MM.1S (cell line): ENCODE data around the gene PLPPR3.
"Not testable (repeated sequence)": the region's sequence is repeated elsewhere in the genome, so short reads cannot be mapped to it uniquely, and the experiment has no call there.

Experiments
- DNase-seq: peaks from one replicate; pipeline ENCODE4 v3.0.0-alpha.2; 2015
- H2AFZ ChIP-seq: fragments of 300-600 bp; sonication (generic); 2 replicates; pipeline ENCODE4 v1.6.0; 2016; ENCODE audit warnings: antibody characterized with exemption, low read length
- H3F3A ChIP-seq: fragments of 300-600 bp; sonication (generic); 2 replicates; pipeline ENCODE4 v1.6.1; 2016; ENCODE audit warnings: mild to moderate bottlenecking, antibody characterized with exemption, low read length, moderate library complexity, mixed read lengths; ENCODE audit not compliant: insufficient read depth
- H3K27ac ChIP-seq: fragments of 300-600 bp; sonication (generic); 2 replicates; pipeline ENCODE4 v1.5.1; 2016; ENCODE audit warnings: mild to moderate bottlenecking, low read length
- H3K27me3 ChIP-seq: fragments of 300-600 bp; sonication (generic); replicated peaks from 2 replicates; pipeline ENCODE4 v1.6.0; 2016; ENCODE audit warnings: low read length; ENCODE audit not compliant: insufficient read depth
- H3K36me3 ChIP-seq: fragments of 300-600 bp; sonication (generic); replicated peaks from 2 replicates; pipeline ENCODE4 v1.6.1; 2016; ENCODE audit warnings: mild to moderate bottlenecking, low read length, mixed read lengths; ENCODE audit not compliant: insufficient read depth
- H3K4me1 ChIP-seq: fragments of 300-600 bp; sonication (generic); 2 replicates; pipeline ENCODE4 v1.6.1; 2016; ENCODE audit warnings: low read length, mixed read lengths
- H3K4me2 ChIP-seq: fragments of 300-600 bp; sonication (generic); 2 replicates; pipeline ENCODE4 v1.6.0; 2016; ENCODE audit warnings: low read depth, low read length
- H3K4me3 ChIP-seq: fragments of 300-600 bp; sonication (generic); 2 replicates; pipeline ENCODE4 v1.5.1; 2016; ENCODE audit warnings: low read length, mixed read lengths
- H3K79me2 ChIP-seq: fragments of 300-600 bp; sonication (generic); 2 replicates; pipeline ENCODE4 v1.6.1; 2016; ENCODE audit warnings: mixed run types, low read length, mixed read lengths
- H3K9ac ChIP-seq: fragments of 300-600 bp; sonication (generic); 2 replicates; pipeline ENCODE4 v1.6.1; 2016; ENCODE audit warnings: low read length, mixed read lengths
- H3K9me2 ChIP-seq: fragments of 300-600 bp; sonication (generic); replicated peaks from 2 replicates; pipeline ENCODE4 v1.6.1; 2016; ENCODE audit warnings: mild to moderate bottlenecking, low read length, mixed read lengths; ENCODE audit not compliant: insufficient read depth
- H3K9me3 ChIP-seq: fragments of 300-600 bp; sonication (generic); replicated peaks from 2 replicates; pipeline ENCODE4 v1.6.1; 2016; ENCODE audit warnings: mild to moderate bottlenecking, low read length, mixed read lengths; ENCODE audit not compliant: insufficient read depth
- H4K20me1 ChIP-seq: fragments of 300-600 bp; sonication (generic); 2 replicates; pipeline ENCODE4 v1.6.1; 2016; ENCODE audit warnings: mild to moderate bottlenecking, low read length, moderate library complexity, mixed read lengths; ENCODE audit not compliant: insufficient read depth
- EZH2 ChIP-seq: fragments of 300-600 bp; sonication (generic); optimal IDR thresholded peaks from 2 replicates; pipeline ENCODE3; 2017; ENCODE audit warnings: low read depth, mild to moderate bottlenecking, antibody characterized with exemption, low read length, mixed read lengths
- EZH2phosphoT487 ChIP-seq: fragments of 300-600 bp; sonication (generic); IDR thresholded peaks from 2 replicates; pipeline ENCODE4 v1.6.1; 2018; ENCODE audit warnings: antibody characterized with exemption, low read length
- TF ChIP-seq, protein P1 (sequence below): fragments of 300-600 bp; sonication (generic); IDR thresholded peaks from 2 replicates; pipeline ENCODE4 v1.5.1; 2016; ENCODE audit warnings: antibody characterized with exemption, low read length, mixed read lengths

Gene PLPPR3

DNA sequence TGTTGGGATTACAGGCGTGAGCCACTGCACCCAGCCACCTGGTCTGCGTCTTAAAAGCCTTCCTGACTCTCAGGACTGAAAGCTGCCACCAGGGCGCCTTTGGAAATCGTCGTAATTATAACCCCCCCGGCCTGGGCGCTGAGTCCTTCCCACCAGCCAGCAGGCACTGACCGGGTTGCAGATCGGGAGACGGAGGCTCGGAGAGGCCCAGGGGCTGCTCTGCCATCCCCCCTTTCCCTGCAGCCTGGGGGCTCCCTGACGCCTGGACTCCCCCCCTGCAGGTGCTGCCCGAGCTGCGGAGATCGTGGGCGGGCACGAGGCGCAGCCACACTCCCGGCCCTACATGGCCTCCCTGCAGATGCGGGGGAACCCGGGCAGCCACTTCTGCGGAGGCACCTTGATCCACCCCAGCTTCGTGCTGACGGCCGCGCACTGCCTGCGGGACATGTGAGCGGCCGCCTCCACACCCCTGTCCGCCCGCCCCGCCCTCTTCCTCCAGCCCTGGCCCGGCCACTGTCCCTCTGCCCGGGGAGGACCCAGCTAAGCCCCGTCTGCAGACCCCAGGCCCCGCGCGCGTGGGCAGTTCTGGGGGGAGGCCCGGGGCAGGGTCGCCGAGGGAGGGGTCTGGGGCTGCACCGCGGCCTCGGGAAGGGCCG is 21.6 kb upstream of the PLPPR3 start:
- H2AFZ ChIP-seq = no peak overlapping the region
- H3K27ac ChIP-seq = no peak overlapping the region
- no peaks in the 10 kb centered on the region for H3K36me3 ChIP-seq
- no peaks in the 10 kb centered on the region for H3K9me3 ChIP-seq
- no peak overlapping the region for H3K4me3 ChIP-seq
- TF ChIP-seq EZH2phosphoT487 (no peak), EZH2 (no peak)
- TF ChIP-seq, protein P1, sequence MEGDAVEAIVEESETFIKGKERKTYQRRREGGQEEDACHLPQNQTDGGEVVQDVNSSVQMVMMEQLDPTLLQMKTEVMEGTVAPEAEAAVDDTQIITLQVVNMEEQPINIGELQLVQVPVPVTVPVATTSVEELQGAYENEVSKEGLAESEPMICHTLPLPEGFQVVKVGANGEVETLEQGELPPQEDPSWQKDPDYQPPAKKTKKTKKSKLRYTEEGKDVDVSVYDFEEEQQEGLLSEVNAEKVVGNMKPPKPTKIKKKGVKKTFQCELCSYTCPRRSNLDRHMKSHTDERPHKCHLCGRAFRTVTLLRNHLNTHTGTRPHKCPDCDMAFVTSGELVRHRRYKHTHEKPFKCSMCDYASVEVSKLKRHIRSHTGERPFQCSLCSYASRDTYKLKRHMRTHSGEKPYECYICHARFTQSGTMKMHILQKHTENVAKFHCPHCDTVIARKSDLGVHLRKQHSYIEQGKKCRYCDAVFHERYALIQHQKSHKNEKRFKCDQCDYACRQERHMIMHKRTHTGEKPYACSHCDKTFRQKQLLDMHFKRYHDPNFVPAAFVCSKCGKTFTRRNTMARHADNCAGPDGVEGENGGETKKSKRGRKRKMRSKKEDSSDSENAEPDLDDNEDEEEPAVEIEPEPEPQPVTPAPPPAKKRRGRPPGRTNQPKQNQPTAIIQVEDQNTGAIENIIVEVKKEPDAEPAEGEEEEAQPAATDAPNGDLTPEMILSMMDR = no peak
- H3K9me2 ChIP-seq = no peaks in the 10 kb centered on the region
- H3K4me2 ChIP-seq = peak overlapping the region; percentile 31; the same call in 1 of the 2 replicates
- H3K27me3 ChIP-seq = peaks cover 79% of the 10 kb centered on the region
- DNase-seq = no peak
- peaks cover 9% of the 10 kb centered on the region for H3F3A ChIP-seq
- H3K9ac ChIP-seq = no peak overlapping the region
- H3K4me1 ChIP-seq = peaks cover 8% of the 10 kb centered on the region; the same call in 1 of the 2 replicates
- H4K20me1 ChIP-seq = no peaks in the 10 kb centered on the region
- H3K79me2 ChIP-seq = no peaks in the 10 kb centered on the region

DNA sequence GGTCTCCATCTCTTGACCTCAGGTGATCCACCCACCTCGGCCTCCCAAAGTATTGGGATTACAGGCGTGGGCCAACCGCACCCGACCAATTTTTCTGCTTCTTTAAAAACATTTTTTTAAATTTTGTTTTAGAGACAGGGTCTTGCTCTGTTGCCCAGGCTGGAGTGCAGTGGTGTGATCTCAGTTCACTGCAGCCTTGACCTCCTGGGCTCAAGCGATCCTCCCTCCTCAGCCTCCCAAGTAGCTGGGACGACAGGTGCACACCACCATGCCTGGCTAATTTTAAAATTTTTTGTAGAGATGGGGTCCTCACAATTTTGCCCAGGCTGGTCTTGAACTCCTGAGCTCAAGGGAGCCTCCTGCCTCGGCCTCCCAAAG is 21.0 kb upstream of the PLPPR3 start:
- not testable (repeated sequence) for H4K20me1 ChIP-seq, H3K36me3 ChIP-seq, H3K27ac ChIP-seq, H3K9me3 ChIP-seq, H3K9me2 ChIP-seq, DNase-seq, H3K79me2 ChIP-seq, H3K9ac ChIP-seq, H3K4me2 ChIP-seq, H3F3A ChIP-seq, H2AFZ ChIP-seq, H3K4me3 ChIP-seq, H3K4me1 ChIP-seq
- H3K27me3 ChIP-seq = peaks cover 78% of the 10 kb centered on the region

DNA sequence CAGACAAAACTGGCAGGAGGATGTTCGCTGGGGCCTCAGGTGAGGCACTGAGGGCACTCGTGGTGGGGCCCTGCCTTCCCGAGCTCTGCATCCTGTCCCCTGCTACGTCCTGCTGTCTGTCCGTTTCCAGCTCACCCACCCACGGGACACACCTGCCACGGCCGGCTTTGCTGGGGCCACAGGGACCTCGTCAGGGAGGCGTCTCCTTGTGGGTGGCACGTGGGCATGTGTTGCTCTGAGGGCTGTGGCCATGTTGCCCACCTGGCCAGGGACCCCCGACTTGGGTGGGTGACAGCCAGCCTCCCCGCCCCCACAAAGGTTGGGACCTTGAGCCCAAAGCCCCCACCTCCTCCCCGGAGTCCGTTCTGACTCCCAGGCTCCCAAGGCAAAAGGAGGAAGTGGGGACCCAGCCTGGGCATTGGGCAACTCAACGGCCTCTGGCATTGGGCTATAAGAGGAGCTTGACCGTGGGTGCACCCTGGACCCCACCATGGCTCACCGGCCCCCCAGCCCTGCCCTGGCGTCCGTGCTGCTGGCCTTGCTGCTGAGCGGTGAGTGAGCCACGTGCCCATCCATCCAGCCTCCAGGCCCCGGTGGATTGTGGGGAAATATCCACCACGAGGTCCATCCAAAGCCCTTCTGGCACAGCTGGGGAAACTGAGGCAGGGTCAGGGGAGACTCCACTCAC is 18.9 kb upstream of the PLPPR3 start, which contains the start of gene PRTN3:
Gene PRTN3 (plus strand): TSS at position 481 of the 688 bp plus-strand sequence. CDS start 10 bp downstream, at position 491.
- H3K27me3 ChIP-seq = peaks cover 76% of the 10 kb centered on the region
- H3K4me2 ChIP-seq = no peak within 1 kb of the TSS
- no peak within 1 kb of the TSS for H2AFZ ChIP-seq
- H3K79me2 ChIP-seq = no peaks in the 10 kb centered on the region
- H3K4me3 ChIP-seq = no peak within 1 kb of the TSS
- TF ChIP-seq, protein P1 = no peak
- no peaks in the 10 kb centered on the region for H3K9me3 ChIP-seq
- no peaks in the 10 kb centered on the region for H3K9me2 ChIP-seq
- H3K36me3 ChIP-seq = no peaks in the 10 kb centered on the region
- DNase-seq = no peak
- no peak within 1 kb of the TSS for H3K9ac ChIP-seq
- peaks cover 8% of the 10 kb centered on the region; the same call in 1 of the 2 replicates for H3K4me1 ChIP-seq
- H3F3A ChIP-seq = peaks cover 6% of the 10 kb centered on the region
- no peaks in the 10 kb centered on the region for H4K20me1 ChIP-seq
- no peak within 1 kb of the TSS for H3K27ac ChIP-seq

DNA sequence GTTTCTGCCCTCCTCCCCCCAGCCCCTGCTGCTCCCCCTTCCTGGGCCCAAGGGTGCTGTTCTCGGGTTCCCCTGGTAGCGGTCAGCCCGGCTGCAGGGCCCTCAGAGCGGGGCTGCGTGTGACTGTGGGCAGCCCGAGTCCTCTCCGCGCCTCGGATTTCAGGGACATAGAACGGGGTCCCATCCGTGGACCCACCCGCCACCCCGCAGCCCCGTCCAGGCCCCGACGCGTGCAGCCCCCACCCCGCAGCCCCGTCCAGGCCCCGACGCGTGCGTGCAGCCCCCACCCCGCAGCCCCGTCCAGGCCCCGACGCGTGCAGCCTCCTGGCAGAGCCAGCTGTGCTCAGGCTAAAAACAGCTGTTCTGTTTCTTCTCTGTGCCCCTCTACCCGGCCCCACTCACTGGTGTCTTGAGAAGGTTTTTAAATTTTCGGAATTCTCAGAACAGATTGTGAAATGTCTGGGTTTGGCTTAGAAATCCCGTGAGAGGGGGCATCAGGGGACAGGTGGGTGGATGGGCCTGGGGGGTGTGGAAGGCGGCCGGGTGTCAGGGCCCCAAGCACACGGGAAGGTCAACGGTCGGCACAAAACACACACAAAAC is 13.6 kb upstream of the PLPPR3 start:
- Histone ChIP-seq H2AFZ (no peak overlapping the region), H4K20me1 (no peaks in the 10 kb centered on the region), H3K9ac (no peak overlapping the region), H3F3A (no peaks in the 10 kb centered on the region), H3K4me2 (no peak overlapping the region), H3K36me3 (no peaks in the 10 kb centered on the region), H3K27me3 (peaks cover 79% of the 10 kb centered on the region), H3K9me3 (no peaks in the 10 kb centered on the region), H3K4me3 (no peak overlapping the region), H3K79me2 (no peaks in the 10 kb centered on the region), H3K27ac (no peak overlapping the region), H3K9me2 (no peaks in the 10 kb centered on the region), H3K4me1 (no peaks in the 10 kb centered on the region)
- DNase-seq = no peak
- TF ChIP-seq EZH2phosphoT487 (no peak), EZH2 (no peak)
- TF ChIP-seq, protein P1 = no peak
